SK-N-SH (cell line): Measurements from ENCODE around the gene FLRT2.

Experiments
- CTCF ChIP-seq: fragments of 200-600 bp; sonication (generic); IDR thresholded peaks from 2 replicates; pipeline ENCODE4 v1.6.1; 2017; ENCODE audit warnings: antibody characterized with exemption, mild to moderate bottlenecking, moderate library complexity
- FOSL2 ChIP-seq: IDR thresholded peaks from 2 replicates; pipeline ENCODE4 v1.4.0; 2012; ENCODE audit warnings: low read depth, mild to moderate bottlenecking, moderate library complexity, borderline replicate concordance
- FOXM1 ChIP-seq: IDR thresholded peaks from 2 replicates; pipeline ENCODE4 v1.4.0; 2012; ENCODE audit warnings: low read depth, mild to moderate bottlenecking
- GABPA ChIP-seq: IDR thresholded peaks from 2 replicates; pipeline ENCODE4 v1.4.0; 2012; ENCODE audit warnings: low read depth, mild to moderate bottlenecking
- MAX ChIP-seq: IDR thresholded peaks from 2 replicates; pipeline ENCODE4 v1.4.0; 2012; ENCODE audit warnings: low read depth
- MXI1 ChIP-seq: IDR thresholded peaks from 2 replicates; pipeline ENCODE4 v1.6.1; 2012; ENCODE audit warnings: mild to moderate bottlenecking, low read depth, low read length, improper control_type of control experiment
- RAD21 ChIP-seq: IDR thresholded peaks from 2 replicates; pipeline ENCODE4 v1.6.1; 2012; ENCODE audit warnings: mild to moderate bottlenecking, low read length
- RCOR1 ChIP-seq: fragments of 150-350 bp; IDR thresholded peaks from 2 replicates; pipeline ENCODE4 v1.6.1; 2017; ENCODE audit warnings: antibody characterized with exemption, low read length
- TAF1 ChIP-seq: IDR thresholded peaks from 2 replicates; pipeline ENCODE4 v1.6.1; 2012; ENCODE audit warnings: low read depth, mild to moderate bottlenecking, low read length, moderate library complexity, borderline replicate concordance
- USF2 ChIP-seq: fragments of 150-350 bp; IDR thresholded peaks from 2 replicates; pipeline ENCODE4 v1.6.1; 2017; ENCODE audit warnings: antibody characterized with exemption, low read length, low read depth, borderline replicate concordance
- ZBTB33 ChIP-seq: IDR thresholded peaks from 2 replicates; pipeline ENCODE4 v1.4.0; 2012; ENCODE audit warnings: low read depth, borderline replicate concordance

- no peak for TF ChIP-seq MAX
- TF ChIP-seq CTCF, result no peak
- no peak for TF ChIP-seq FOXM1
- TF ChIP-seq RAD21, result no peak
- no peak for TF ChIP-seq MXI1
- no peak for TF ChIP-seq USF2
- no peak for TF ChIP-seq GABPA
- no peak for TF ChIP-seq TAF1
- TF ChIP-seq ZBTB33, result no peak
- TF ChIP-seq RCOR1, result no peak
- TF ChIP-seq FOSL2, result no peak
These were observed 47.4 kb upstream of the FLRT2 start for GRCh38 chr14:85482552-85482951.
